ENCODE results near the gene GPT2.

GPT2 gene

DNA sequence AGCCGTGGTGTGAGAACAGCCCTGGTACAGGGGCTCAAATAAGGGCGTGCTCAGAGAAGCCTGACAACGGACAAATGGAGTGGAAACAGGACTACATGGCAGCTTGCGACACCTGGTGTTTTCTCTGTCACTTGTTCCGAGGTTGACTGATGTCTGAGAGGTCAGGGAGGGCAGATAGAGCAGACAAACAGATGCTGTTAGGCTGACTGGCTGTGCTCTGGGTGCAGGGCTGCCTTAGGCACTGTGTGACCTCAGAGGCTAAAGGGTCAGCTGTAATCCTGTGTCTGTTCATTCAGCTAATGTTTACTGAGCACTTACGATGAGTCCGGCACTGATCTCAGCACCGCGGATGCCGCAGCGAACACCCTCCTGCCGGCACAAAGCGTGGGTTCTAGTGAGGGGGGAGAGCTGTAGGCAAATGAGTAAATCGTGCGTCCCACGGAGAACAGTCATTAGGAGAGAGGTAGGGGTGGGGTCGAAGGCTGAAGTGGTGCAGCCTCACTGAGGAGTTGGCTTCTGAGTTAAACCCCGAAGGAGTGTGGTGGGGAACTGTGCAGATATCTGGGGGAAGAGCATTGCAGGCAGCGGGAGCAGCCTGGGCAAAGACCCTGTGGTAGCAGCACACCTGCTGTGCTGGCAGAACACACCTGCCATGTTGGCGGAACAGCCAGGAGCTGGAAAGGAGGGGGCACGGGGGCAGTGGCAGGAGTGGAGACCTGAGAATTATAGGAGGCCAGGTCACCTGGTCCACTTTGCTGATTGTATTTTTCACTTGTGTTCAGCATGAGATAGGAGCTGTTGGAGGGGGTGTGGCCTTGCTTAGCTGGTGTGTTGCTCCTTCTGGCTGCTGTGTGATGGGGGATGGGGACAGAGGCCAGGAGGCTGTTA is 35.0 kb downstream of the GPT2 start:
- H3K9me3 ChIP-seq (ENCODE audit: severe bottlenecking), result no peaks in the 10 kb centered on the region
- no peak overlapping the region for H3K4me3 ChIP-seq (ENCODE audit: low read depth, low read length)
- H3K36me3 ChIP-seq, result peaks cover 57% of the 10 kb centered on the region
- TF ChIP-seq, protein P1, sequence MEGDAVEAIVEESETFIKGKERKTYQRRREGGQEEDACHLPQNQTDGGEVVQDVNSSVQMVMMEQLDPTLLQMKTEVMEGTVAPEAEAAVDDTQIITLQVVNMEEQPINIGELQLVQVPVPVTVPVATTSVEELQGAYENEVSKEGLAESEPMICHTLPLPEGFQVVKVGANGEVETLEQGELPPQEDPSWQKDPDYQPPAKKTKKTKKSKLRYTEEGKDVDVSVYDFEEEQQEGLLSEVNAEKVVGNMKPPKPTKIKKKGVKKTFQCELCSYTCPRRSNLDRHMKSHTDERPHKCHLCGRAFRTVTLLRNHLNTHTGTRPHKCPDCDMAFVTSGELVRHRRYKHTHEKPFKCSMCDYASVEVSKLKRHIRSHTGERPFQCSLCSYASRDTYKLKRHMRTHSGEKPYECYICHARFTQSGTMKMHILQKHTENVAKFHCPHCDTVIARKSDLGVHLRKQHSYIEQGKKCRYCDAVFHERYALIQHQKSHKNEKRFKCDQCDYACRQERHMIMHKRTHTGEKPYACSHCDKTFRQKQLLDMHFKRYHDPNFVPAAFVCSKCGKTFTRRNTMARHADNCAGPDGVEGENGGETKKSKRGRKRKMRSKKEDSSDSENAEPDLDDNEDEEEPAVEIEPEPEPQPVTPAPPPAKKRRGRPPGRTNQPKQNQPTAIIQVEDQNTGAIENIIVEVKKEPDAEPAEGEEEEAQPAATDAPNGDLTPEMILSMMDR (IDR thresholded peaks at IDR 0.05; ENCODE audit: low read depth, low read length), result peak; percentile 36
- peak; percentile 49 for DNase-seq
- no peaks in the 10 kb centered on the region for H3K27me3 ChIP-seq (ENCODE audit: insufficient read depth, low read depth, severe bottlenecking)
- H3K27ac ChIP-seq, result peak overlapping the region; percentile 53

DNA sequence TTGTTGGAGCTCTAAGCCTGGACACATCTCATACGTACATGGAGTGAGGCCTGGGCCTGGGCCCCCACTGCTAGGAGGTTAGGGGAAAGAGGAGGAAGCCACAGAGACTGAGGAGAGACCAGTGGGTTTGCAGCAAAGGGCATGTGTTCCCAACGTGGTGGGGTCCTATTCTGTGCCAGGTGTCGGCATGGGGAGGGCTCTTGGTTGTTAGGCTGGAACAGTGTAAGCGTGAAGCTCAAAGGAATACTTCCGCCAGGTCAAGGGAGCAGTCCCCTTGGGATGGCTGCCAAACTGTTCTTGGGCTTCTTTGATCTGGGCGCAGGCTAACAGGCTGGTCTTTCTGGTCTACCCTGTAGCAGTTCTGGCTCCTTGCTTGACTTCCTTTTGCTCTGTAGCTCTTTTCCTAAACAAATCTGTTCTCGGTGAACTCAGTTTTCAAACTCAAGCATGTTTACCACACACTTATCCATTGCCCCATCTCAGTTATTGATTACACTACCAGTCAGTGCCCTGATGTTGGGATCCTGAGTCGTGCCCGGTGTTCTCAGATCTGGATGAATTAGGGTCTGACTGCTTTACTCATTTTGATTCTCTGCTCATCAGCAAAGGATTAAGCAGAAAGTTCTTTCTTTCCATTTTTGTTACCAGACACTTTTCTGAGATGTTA is 36.4 kb downstream of the GPT2 start:
- H3K4me3 ChIP-seq (ENCODE audit: low read depth, low read length), result no peak overlapping the region
- TF ChIP-seq, protein P1 (IDR thresholded peaks at IDR 0.05; ENCODE audit: low read depth, low read length), result no peak

DNA sequence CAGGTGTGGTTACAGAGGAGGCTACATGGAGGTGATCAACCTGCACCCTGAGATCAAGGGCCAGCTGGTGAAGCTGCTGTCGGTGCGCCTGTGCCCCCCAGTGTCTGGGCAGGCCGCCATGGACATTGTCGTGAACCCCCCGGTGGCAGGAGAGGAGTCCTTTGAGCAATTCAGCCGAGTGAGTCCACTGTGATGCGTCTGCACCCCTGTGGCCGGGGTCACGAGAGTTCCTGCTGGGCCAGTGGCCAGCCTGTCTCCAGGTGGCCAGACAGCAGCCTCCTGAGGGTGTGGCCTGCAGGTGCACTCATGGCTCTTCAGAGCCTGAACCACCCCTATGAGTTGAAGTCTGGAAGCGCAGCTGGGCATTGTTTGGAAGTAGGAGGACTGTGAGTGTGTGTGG is 38.1 kb downstream of the GPT2 start:
- TF ChIP-seq, protein P1 (IDR thresholded peaks at IDR 0.05; ENCODE audit: low read depth, low read length), result no peak
- no peak overlapping the region for H3K27ac ChIP-seq
- no peaks in the 10 kb centered on the region for H3K9me3 ChIP-seq (ENCODE audit: severe bottlenecking)
- H3K4me3 ChIP-seq (ENCODE audit: low read depth, low read length), result no peak overlapping the region
- no peak for DNase-seq
- no peaks in the 10 kb centered on the region for H3K27me3 ChIP-seq (ENCODE audit: insufficient read depth, low read depth, severe bottlenecking)
- H3K36me3 ChIP-seq, result peaks cover 59% of the 10 kb centered on the region

More for the DNA sequence above, 36.4 kb downstream of the GPT2 start:
- H3K27ac ChIP-seq, result no peak overlapping the region
- peaks cover 55% of the 10 kb centered on the region for H3K36me3 ChIP-seq
- DNase-seq, result no peak
- no peaks in the 10 kb centered on the region for H3K9me3 ChIP-seq (ENCODE audit: severe bottlenecking)
- no peaks in the 10 kb centered on the region for H3K27me3 ChIP-seq (ENCODE audit: insufficient read depth, low read depth, severe bottlenecking)

DNA sequence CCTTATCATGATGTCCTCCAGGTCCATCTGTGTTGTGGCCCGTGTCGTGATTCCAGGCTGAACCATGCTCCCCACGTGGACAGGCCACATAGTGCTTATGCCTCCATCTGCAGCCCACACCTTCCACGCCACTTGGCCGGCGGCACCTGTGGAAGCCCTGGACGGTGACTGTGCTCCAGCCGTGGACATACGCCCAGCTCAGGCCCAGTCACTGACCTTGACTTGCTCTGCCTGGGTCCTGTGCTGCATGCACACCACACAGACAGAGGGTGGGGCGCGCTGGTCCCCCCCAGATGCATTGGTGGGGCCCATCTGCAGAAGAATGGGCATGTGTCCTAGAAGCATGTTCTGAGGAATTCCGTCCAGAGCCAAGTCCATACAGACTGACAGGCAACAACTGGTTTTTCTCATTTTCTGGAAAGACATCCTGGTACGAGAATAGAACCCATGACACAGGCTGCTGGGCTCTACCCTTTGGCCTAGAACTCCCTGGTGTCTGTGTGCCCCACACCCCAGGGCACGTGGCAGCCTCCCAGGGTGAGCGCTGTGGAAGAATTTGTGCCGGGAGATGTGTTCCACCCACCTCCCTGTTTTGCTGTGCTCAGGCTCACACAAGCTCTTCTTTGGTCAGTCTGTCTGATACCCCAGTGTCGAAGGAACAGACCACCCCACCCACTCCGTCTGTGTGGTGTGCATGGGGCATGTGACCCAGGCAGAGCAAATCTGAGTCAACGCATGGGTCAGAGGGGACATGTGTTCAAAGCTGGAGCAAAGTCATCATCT is 39.5 kb downstream of the GPT2 start:
- Histone ChIP-seq H3K27me3 (ENCODE audit: insufficient read depth, low read depth, severe bottlenecking) (no peaks in the 10 kb centered on the region), H3K27ac (no peak overlapping the region), H3K9me3 (ENCODE audit: severe bottlenecking) (no peaks in the 10 kb centered on the region), H3K36me3 (peaks cover 57% of the 10 kb centered on the region), H3K4me3 (ENCODE audit: low read depth, low read length) (no peak overlapping the region)
- TF ChIP-seq, protein P1 (IDR thresholded peaks at IDR 0.05; ENCODE audit: low read depth, low read length), result no peak
- DNase-seq, result no peak

DNA sequence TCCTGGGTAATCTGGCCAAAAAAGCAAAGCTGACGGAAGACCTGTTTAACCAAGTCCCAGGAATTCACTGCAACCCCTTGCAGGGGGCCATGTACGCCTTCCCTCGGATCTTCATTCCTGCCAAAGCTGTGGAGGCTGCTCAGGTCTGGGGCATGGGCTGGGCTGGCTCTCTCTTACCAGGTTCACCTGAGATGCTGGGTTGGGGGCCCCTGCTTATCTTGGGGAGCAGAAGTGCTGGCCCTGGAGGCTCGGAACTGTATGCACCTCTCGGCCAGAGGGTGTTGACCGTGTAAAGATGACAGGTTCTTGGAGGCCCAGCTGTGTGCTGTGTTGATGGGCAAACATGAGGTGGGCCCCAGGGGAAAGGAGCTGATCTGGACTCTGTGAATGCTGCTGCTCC is 40.2 kb downstream of the GPT2 start:
- Histone ChIP-seq H3K4me3 (ENCODE audit: low read depth, low read length) (no peak overlapping the region), H3K27me3 (ENCODE audit: insufficient read depth, low read depth, severe bottlenecking) (no peaks in the 10 kb centered on the region), H3K9me3 (ENCODE audit: severe bottlenecking) (no peaks in the 10 kb centered on the region), H3K27ac (no peak overlapping the region), H3K36me3 (peaks cover 57% of the 10 kb centered on the region)
- no peak for DNase-seq
- TF ChIP-seq, protein P1 (IDR thresholded peaks at IDR 0.05; ENCODE audit: low read depth, low read length), result no peak
